GM19238 (cell line): ENCODE data around the gene SLC22A14.
"Not testable (repeated sequence)": the region's sequence is repeated elsewhere in the genome, so short reads cannot be mapped to it uniquely, and the experiment has no call there.

Source experiments
- DNase-seq: peaks from one replicate; pipeline ENCODE4 v3.0.0; 2011; ENCODE audit warnings: low spot score; ENCODE audit not compliant: insufficient read length

SLC22A14 gene

DNA sequence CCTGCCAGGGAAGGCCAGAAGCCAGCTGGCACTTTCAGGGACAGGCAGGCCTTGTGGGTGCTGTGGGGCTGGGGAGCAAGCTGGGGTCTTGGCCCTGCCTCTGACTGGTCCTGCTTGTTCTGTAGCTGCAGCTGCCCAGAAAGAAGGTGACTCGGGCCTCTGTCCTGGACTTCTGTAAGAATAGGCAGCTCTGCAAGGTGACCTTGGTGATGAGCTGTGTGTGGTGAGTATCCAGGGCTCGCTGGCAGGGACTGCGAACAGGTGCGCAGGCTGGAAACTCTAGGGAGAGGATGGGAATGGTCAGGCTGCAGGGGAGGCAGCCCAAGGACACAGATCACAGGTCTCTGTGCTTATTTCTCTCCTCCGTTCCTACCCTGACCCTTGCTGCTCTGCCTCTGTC lies 31.2 kb downstream of the SLC22A14 start:
- DNase-seq, result no peak

DNA sequence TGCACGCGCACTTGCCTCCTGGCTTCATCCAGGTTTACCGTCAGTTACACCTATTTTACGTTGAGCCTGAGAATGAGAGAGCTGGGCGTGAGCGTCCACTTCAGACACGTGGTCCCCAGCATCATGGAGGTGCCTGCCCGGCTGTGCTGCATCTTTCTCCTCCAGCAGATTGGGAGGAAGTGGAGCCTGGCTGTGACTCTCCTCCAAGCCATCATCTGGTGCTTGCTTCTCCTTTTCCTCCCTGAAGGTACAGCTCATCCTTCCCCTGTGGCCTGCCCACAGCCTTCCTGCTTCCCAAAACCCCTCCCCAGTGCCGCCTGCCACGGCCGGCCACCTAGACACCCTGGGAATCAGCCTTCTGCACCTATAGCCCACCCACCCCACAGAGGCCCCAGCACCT lies 31.6 kb downstream of the SLC22A14 start:
- DNase-seq, result no peak

DNA sequence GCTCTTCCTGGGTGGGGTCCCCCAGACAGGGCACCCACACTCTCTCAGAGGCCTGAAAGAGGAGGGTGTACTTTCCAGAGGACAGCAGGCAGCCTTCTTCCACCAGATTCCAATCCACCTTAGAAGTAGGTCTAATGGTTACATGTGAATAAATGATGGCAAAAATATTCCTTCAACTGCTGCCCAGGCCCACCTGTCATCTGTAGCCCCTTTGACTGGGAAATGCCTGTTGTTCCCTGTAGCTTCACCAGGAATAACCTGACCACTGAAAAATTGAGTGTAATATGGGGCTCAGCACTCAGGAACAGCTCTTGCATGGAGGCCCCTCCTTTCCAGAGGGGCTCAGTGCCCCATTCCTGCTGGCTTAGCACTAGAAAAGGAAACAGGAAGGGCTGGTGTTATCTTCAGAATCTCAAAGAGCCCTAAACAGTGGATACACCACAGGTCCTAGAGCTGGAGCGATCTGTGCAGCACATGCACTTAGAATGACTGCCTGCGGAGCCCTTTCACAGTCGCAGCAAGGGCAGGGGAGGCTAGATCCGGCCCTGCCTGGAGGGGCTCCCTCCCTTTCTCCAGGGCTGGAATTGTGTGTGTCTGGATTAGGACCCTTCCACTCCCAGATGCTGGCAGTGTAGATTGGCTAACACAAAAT lies 32.1 kb downstream of the SLC22A14 start:
- DNase-seq, result no peak

DNA sequence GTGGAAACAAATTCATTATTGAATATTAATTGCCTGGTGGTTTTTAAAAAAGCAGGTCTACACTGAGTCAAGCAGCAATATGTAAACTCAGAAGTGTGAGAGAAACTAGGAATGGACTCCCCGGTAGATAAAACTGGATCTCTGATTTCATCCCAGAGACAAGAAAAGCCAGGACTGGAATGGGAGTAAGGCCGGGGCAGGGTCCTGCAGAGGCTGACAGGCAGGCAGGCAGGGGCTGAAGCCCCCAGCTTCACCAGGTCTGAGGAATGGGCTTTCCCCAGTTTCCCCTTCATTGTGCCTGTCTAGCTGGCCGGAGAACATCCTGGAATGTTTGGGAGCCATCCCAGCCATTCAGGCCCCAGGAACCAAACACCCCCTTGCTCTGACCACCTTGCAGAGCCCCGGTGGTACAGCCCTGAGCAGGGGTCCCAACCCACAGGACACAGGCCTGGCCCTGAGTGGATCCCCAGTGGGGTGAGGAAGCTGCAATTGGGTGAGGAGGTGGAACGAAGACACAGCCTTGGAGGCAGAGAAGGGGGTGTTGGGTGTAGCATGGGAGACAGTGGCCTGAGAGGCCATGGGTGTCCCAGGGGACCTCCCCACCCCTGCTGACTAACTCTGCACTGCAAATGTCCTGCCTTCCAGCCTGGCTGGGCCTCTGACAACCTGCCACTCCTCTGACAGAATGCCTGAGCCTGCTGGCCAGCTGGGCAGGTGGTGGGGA lies 32.8 kb downstream of the SLC22A14 start:
- DNase-seq, result no peak

DNA sequence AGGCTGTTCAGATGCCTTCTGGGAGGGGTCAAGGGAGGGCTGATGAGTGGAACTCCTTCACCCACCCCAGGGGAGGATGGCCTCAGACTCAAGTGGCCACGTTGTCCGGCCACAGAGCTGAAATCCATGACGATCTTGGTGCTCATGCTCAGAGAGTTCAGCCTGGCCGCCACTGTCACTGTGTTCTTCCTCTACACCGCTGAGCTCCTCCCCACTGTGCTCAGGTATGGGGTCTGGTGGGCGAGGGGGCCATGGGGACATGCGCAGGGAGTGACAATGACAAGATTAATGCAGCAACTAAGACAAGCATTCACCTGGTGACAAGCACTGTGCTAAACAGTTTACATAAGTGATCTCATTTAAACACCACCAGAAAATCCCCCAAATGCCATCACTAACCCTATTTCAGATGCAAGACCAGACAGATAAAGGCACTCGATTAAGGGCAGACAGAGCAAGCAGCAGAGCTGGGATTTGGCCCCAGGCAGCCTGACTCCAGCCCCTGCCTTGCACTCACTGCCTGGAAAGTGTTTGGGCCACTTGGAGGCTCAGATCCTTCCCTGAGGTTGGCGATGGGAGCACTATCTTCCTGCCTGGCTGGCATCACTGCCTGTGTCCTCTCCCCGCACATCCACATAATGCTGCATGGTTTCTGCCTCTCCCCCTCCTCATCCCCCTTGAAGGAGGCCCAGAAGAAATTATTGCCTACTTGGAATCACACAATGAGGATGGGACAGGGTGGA lies 33.6 kb downstream of the SLC22A14 start:
- DNase-seq, result no peak

DNA sequence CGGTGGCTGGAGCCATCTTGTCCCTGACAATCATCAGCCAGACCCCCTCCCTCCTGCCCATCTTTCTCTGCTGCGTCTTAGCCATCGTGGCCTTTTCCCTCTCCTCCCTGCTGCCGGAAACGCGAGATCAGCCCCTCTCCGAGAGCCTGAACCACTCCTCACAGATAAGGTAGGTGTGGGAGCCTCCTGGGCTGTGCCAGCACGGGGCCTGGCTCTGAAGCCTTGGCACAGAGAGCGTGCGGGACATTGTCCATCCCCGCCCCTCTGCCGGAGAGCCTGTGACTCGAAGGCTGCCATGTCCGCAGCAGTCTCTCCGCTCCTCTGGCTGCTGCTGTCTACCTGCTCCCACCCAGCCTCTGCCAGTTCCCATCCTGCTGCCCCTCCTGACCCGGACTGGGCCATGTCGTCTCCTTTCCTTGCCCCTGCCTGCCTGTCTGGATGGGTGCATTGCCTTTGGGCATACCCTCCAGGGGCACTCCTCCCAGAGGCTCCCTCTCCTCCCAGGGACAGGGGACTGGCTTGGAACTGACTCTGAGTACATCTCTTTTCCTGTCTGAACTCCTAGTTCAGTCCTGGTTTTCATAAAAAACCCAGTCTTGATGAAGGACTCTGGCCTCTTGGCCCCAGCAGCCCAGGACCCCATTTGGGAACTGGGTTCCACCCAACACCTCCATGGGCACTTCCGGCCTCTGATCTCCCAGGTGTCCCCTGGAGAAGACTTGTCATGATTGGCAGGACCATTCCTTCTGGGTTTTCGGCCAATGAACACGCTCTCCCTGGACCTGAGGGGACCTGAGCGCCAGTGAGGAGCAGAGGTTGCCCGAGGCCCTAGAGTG lies 34.5 kb downstream of the SLC22A14 start:
- DNase-seq, result no peak

DNA sequence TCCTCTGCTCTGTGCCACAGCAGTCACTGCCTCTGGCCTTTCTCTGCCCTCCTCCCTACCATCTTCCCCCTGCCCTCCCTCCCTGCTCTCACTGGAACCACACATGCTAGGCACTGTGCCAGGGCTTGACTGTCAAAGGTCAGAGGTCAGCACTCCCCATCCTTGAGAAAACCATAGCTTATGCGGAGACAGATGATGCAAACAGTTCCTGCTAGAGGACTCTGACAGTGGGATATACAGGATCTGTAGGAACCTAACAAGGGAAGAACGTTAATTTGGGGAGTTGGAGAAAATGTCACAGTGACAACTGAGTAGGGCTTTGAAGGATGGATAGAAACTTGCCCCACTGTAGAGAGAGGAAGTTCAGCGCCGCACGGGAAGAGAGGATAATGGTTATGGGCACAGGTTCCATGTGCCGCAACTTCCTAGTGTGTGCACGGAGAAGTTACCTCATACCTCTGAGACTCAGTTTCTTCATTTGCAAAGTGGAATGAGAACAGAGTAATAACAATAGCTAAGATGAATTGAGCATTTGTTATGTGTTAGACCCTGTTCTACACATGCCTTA lies 35.2 kb downstream of the SLC22A14 start:
- no peak for DNase-seq

DNA sequence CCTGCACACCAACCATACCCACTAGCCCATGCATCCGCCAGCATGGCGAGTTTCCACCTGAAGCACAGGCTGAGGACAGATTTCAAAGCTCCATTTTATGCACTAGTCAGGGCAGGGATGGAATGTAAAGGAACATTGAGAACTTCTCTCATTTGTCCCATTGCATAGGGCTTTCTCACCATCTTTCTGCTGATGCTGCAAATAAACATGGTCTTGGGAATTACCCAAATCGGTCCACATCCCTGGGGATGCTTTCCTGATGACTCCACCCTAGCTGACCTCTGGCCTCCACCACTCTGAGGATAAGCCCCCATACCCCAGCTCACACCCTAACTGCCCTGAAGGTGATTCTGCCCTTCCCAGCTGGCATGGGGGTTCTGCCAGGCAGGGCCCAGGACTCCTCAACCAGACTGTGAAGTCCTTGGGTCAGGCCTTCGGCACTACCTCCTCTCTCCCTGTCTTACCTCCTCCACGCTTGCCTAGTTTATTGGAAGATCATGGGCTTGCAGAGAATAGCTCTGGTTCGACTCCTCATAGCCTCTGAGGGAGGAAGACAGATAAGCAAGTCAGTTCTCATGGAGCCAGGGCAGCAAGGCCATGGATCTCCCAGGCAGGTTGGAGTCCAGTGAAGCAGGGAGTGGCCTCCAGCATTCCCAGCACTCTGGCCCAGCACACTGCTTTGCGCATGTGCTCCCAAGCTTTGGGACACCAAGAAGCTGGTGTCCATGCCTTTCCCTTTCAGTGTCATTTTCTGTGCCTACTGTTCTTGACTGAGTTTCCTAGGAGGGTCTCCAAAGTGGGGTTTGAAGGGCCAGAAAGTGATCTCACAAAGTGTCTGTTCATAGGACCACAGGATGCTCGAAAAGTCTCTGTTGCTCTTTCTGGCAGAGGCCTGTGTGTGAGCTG lies 36.9 kb downstream of the SLC22A14 start:
- no peak for DNase-seq

DNA sequence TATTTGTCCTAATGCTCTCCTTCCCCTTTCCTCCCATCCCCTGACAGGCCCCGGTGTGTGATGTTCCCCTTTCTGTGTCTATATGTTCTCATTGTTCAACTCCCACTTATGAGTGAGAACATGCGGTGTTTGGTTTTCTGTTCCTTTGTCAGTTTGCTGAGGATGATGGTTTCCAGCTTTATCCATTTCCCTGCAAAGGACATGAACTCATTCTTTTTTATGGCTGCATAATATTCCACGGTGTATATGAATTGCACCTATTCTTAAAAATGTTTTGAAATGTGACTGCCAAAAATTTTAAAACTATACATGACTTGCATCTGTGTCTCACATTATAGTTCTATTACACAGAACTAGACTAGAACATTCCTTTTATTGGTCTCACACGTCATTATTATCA lies 38.5 kb downstream of the SLC22A14 start:
- DNase-seq, result not testable (repeated sequence)

DNA sequence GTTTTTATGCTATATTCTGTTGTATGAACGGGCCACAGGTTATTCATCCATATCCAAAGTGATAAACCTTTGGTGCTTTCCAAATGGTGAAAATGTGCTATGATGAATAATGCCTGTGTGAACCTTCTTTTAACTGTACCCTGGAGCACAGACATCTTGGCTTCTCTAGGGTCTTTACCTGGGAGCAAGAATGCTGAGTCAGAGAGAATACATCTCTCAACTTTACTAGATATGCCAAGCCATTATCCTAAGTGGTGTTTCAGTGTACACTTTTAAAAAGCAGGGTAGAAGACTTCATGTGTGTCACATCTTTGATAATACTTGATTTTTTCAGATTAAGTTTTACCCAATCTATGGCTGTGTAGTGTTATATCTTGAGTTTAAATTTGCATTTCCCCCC lies 41.0 kb downstream of the SLC22A14 start:
- no peak for DNase-seq

DNA sequence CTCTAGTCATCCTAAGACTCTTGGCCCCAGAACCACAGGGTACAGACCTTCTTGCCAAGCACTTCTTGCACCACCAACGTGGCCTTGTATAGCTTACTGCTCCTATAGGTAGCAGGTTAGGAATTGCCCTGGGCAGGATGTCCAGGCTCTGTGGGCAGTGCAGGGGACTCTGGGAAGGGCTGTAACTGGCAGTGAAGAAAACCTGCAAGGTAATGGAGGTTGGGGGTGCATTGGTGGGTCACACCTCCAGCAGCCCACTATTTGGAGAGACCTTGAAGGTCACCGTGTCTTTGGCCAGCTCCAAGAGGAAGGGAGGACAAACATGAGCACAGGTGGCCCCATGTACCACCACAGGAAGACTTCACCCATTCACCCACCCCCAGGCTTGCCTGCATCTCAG lies 43.2 kb downstream of the SLC22A14 start:
- DNase-seq, result no peak

DNA sequence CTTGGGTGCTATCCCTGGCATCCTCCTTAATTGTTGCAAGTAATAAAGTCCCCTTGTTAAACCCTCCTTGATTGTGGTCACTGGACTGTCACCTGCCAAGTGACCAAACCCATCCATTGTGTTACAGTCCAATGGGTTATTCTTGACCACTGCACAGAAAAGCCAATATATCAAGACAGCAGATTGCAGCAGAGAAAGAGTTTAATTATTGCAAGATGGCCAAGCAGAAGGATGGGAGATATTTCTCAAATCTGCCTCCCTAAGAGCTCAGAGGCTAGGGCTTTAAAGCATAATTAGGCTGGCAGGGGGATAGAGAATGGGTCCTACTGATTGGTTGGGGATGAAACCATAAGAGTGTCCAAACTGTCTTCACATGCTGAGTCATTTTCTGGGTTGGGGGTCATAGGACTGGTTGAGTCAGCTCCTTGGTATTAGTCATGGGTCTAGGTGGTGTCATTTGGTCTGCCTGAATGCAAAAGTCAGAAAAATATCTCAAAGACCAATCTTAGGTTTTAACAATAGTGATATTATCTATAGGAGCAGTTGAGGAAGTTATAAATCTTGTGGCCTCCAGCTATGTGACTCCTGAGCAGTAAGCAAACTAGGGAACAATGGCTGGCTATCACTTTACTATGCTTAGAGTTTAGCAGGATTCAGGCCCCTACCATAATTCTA lies 45.4 kb downstream of the SLC22A14 start:
- DNase-seq, result no peak

DNA sequence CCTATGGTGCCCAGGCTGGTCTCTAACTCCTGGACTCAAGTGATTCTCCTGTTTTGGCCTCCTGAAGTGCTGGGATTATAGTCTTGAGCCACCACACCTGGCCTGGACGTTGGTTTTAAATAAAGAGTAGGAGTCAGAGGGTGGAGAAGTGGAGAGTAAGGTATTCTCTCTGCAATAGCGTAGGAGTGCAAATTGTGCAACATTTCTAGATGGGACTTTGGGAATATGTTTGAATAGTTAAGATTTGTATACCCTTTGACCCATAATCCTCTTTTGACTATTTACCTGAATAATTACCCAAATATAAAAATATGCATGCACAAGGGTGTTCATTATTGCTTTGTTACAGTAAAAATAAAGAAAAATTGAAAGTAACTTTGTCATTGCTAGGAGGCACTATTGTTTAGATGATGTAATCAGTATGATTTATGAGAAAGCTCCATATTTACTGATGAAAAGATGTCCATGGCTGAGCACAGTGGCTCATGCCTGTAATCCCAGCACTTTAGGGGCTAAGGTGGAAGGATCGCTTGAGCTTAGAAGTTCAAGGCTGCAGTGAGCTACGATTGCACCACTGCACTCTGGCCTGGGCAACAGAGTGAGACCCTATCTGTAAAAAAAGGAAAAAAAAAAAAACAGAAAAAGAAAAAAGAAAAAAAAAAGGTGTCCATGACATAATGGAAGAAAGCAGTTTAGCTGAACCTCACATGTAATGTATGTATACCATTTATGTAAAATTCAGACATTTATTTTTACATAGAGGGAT lies 49.3 kb downstream of the SLC22A14 start:
- no peak for DNase-seq

DNA sequence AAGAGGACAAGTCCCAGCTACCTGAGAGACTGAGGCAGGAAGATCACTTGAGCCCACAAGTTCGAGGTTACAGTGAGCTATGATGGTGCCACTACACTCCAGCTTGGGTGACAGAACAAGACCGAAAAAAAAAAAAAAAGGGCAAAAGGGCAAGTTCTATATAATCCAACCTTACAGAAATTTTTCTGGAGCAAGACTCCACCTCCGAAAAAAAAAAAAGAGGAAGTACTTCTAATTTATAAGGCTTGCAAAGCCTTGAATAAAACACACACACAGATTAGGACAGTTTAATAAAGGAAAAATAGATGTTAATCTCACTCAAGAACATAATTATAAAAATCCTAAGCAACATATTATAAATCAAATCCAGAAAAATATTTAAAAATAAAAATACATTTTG lies 50.1 kb downstream of the SLC22A14 start:
- no peak for DNase-seq

DNA sequence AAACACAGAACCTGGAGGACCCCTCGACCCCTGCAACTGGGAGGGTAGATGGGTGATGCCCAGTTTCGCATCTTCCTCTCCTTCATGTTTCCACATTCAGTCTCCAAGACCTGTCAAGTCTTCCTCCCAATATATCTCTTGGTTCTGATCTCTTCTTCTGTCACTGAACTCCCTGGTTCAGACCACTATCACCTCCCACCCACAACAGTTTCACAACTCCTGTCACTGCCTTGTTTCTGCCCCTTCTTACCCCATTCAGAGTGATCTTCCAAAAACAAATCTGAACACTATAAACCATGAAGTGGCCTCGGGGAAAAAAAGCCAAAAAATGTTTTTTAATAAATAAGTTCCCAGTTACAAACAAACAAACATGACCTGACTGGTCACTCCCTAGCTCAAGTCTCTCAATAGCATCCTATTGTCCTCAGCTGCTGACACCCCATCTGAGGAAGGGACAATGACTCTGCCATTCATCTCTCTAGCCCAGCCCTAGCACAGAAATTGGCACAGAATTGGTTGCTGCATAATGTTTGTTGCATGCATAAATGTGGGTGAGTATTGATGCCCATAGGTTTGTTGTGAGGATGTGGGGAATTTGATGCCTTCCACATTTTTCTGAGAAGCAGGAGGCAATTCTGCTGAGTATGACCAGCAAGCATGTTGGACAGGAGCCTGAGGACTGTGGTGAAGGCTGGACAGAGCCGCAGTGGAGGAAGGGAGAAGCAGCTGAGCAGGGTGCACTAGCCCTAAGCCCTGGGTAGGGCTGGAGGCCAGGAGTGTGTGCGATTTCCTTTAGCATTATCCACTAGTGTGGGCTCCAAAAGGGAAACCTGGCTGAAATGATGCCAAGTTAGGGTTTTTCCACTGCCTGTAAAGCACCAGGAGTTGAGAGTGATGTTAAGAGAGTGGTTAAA lies 52.3 kb downstream of the SLC22A14 start:
- DNase-seq, result no peak

DNA sequence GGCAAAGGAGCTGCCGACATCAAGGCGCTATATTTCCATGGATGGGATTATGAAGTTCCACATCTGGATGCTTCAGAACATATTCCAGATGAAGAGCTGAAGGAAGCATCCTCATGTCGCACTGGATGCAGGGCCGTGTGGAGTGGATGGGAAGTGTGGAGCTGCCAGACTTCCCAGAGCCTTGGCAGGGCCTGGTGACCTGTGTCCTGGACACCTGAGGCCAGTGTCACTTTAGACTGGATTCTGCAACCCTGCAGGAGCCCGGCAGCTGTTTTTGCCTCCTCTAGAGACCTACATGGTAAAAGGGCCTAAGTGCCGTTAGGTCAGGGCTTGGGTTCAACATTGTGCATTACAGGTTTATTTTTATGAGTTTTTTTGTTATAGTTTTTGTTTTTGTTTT lies 53.2 kb downstream of the SLC22A14 start:
- no peak for DNase-seq

DNA sequence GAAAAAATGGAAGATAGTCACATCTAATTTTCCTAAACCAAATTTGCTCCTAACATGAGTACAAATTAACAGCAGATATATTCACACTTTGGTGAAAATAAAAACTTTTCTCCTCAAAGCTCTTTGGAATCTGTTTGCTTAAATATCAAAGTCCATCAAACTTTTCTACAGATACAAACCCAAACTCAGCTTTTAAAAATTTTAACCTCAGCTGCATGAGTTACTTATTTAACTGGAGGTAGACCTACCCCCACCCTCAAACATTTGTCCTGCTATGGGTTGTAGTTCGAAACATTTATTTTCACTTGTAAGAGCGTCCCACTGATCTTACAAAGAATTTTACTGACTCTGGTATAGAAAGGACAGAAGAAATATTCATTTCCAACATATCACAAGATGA lies 55.6 kb downstream of the SLC22A14 start:
- DNase-seq, result no peak
